GM12878 (cell line): ENCODE measurements around the gene SEMA3D.

Experiments used
- ETV6 ChIP-seq, 2 experiments: fragments of 450-650 bp in 1 of 2; IDR thresholded peaks in 1 of 2; conservative IDR thresholded peaks in 1 of 2; 2 replicates each; pipeline ENCODE4 v1.6.1; 2014; ENCODE audit warnings: antibody characterized with exemption in 1 of 2, borderline replicate concordance in 1 of 2, low read depth in 1 of 2, mild to moderate bottlenecking in 1 of 2, moderate library complexity in 1 of 2
- EZH2 ChIP-seq: IDR thresholded peaks from 2 replicates; pipeline ENCODE4 v1.6.1; 2012; ENCODE audit warnings: low read depth, mild to moderate bottlenecking, control low read depth, inconsistent platforms, low read length, borderline replicate concordance; ENCODE audit not compliant: control insufficient read depth
- FOXK2 ChIP-seq: fragments of 450-650 bp; IDR thresholded peaks from 2 replicates; pipeline ENCODE4 v1.6.1; 2017; ENCODE audit warnings: mild to moderate bottlenecking, moderate library complexity
- POLR2AphosphoS2 ChIP-seq: IDR thresholded peaks from 2 replicates; pipeline ENCODE4 v1.6.1; 2011; ENCODE audit warnings: low read depth, mild to moderate bottlenecking, low read length, improper control_type of control experiment, moderate library complexity
- POLR2AphosphoS5 ChIP-seq: IDR thresholded peaks from 2 replicates; pipeline ENCODE4 v1.6.1; 2011; ENCODE audit warnings: mild to moderate bottlenecking, low read length, inconsistent platforms
- POU2F2 ChIP-seq: IDR thresholded peaks from 3 replicates; pipeline ENCODE4 v1.6.1; 2011; ENCODE audit warnings: low read depth, mild to moderate bottlenecking, low read length, borderline replicate concordance
- TCF7 ChIP-seq: IDR thresholded peaks from 2 replicates; pipeline ENCODE4 v1.6.1; 2014; ENCODE audit warnings: antibody characterized with exemption, borderline replicate concordance
- ZNF274 ChIP-seq: IDR thresholded peaks from one replicate; pipeline ENCODE4 v1.8.0; 2011; ENCODE audit not compliant: insufficient read length, insufficient read depth
- TF ChIP-seq, protein P1 (sequence below): IDR thresholded peaks from 2 replicates; pipeline ENCODE4 v1.6.1; 2011; ENCODE audit warnings: mild to moderate bottlenecking, low read depth, low read length, moderate library complexity; ENCODE audit not compliant: insufficient replicate concordance
- TF ChIP-seq, protein P2 (sequence below), 3 experiments: IDR thresholded peaks in 2 of 3; conservative IDR thresholded peaks in 1 of 3; 2 replicates each; pipeline ENCODE4 v1.5.1; 2011; ENCODE audit warnings: low read depth in 3 of 3, low read length in 3 of 3, mild to moderate bottlenecking in 3 of 3, control low read depth in 2 of 3, moderate library complexity in 2 of 3, inconsistent platforms in 1 of 3, mixed read lengths in 1 of 3; ENCODE audit not compliant: control insufficient read depth in 2 of 3, insufficient read depth in 1 of 3; ENCODE audit errors: extremely low read depth in 1 of 3
- TF ChIP-seq, protein P3 (sequence below): IDR thresholded peaks from 2 replicates; pipeline ENCODE4 v1.6.1; 2012; ENCODE audit warnings: low read depth, low read length, improper control_type of control experiment
- TF ChIP-seq, protein P4 (sequence below): IDR thresholded peaks from 2 replicates; pipeline ENCODE4 v1.6.1; 2011; ENCODE audit warnings: low read depth, low read length, improper control_type of control experiment, borderline replicate concordance

DNA sequence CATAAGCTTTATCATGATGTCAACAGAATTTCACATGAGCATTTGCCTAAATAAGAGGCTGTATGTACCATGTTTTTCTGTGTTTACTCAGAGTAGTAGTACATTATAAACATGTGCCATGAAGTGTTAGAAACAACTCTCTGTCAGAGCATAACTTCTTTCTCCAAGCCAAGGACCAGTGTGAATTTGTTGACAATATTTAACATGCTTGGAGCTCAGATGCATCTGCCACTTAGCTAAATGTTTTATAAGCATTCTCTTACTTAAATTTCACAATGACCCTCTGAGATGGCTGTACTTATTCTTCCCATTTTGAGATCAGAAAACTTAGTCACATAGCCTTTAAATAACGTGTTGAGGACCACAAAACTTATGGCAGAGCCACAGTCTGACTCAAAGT lies 105.0 kb downstream of the SEMA3D start:
- TF ChIP-seq, protein P1, sequence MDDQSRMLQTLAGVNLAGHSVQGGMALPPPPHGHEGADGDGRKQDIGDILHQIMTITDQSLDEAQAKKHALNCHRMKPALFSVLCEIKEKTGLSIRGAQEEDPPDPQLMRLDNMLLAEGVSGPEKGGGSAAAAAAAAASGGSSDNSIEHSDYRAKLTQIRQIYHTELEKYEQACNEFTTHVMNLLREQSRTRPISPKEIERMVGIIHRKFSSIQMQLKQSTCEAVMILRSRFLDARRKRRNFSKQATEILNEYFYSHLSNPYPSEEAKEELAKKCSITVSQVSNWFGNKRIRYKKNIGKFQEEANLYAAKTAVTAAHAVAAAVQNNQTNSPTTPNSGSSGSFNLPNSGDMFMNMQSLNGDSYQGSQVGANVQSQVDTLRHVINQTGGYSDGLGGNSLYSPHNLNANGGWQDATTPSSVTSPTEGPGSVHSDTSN = no peak
- no peak for TF ChIP-seq ZNF274
- TF ChIP-seq, protein P2, sequence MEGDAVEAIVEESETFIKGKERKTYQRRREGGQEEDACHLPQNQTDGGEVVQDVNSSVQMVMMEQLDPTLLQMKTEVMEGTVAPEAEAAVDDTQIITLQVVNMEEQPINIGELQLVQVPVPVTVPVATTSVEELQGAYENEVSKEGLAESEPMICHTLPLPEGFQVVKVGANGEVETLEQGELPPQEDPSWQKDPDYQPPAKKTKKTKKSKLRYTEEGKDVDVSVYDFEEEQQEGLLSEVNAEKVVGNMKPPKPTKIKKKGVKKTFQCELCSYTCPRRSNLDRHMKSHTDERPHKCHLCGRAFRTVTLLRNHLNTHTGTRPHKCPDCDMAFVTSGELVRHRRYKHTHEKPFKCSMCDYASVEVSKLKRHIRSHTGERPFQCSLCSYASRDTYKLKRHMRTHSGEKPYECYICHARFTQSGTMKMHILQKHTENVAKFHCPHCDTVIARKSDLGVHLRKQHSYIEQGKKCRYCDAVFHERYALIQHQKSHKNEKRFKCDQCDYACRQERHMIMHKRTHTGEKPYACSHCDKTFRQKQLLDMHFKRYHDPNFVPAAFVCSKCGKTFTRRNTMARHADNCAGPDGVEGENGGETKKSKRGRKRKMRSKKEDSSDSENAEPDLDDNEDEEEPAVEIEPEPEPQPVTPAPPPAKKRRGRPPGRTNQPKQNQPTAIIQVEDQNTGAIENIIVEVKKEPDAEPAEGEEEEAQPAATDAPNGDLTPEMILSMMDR (IDR thresholded peaks at IDR 0.05 in 2 of 3, conservative IDR thresholded peaks at IDR 0.05 in 1 of 3; ENCODE audit: control insufficient read depth in 2 of 3, extremely low read depth in 1 of 3, insufficient read depth in 1 of 3, low read depth in 3 of 3, low read length in 3 of 3) = no peak
- no peak for TF ChIP-seq EZH2
- TF ChIP-seq POU2F2 = no peak
- TF ChIP-seq, protein P3, sequence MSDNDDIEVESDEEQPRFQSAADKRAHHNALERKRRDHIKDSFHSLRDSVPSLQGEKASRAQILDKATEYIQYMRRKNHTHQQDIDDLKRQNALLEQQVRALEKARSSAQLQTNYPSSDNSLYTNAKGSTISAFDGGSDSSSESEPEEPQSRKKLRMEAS = no peak
- no peak for TF ChIP-seq ETV6 (conservative IDR thresholded peaks at IDR 0.05 in 1 of 2, IDR thresholded peaks at IDR 0.05 in 1 of 2; ENCODE audit: borderline replicate concordance in 1 of 2, low read depth in 1 of 2)
- TF ChIP-seq FOXK2 = no peak
- no peak for TF ChIP-seq POLR2AphosphoS2
- TF ChIP-seq, protein P4, sequence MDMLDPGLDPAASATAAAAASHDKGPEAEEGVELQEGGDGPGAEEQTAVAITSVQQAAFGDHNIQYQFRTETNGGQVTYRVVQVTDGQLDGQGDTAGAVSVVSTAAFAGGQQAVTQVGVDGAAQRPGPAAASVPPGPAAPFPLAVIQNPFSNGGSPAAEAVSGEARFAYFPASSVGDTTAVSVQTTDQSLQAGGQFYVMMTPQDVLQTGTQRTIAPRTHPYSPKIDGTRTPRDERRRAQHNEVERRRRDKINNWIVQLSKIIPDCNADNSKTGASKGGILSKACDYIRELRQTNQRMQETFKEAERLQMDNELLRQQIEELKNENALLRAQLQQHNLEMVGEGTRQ = no peak
- no peak for TF ChIP-seq POLR2AphosphoS5
- TF ChIP-seq TCF7 = no peak
